Activated CD4-positive, alpha-beta T cell treated with anti-CD3 and anti-CD28 coated beads, Interleukin-2, amount 50 U/mL, for 24 hours (primary cell): ENCODE data around the gene ALX4.

Source experiments
- DNase-seq, 2 donors: peaks; one replicate each; pipeline ENCODE4 v3.0.0-alpha.2; 2020; ENCODE audit warnings: low read depth in 1 of 2, low spot score in 1 of 2

Gene ALX4

DNA sequence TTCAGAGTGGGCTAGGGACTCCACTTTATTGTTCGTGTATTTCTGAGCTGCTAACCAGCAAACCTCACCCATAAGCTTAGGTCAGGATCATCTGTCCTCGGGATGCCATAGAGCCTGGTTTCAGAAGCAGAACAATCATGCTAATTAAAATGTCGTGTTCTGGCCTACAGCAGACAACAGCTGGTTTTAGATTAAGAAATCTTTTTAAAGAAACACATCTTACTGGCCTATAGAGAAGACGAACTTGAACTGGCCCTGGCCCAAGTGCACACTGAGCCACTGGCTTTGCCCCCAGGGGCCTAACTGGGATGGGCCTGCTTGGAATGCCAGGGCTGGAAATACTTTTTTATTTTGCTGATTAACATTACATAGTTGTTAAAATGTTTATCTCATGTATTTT lies 63.2 kb downstream of the ALX4 start:
- no peak for DNase-seq

DNA sequence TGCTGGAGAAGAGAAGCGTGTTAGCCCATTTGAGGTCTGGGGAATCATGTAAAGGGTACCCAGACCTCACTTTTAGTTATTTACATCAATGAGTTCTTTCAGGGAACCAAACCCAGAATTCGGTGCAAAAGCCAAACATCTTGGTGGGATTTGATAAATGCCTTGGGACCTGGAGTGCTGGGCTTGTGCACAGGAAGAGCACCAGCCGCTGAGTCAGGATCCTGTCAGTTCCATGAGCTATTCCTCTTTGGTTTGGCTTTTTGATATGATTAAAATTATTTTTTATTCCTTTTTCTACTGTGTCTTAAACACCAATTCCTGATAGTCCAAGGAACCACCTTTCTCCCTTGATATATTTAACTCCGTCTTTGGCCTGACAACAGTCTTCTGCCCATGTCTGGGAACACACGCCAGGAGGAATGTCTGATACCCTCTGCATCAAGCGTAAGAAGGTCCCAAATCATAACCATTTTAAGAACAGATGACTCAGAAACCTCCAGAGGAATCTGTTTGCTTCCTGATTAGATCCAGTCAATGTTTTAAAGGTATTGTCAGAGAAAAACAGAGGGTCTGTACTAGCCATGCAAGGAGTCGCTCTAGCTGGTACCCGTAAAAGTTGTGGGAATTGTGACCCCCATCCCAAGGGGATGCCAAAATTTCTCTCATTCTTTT lies 65.2 kb downstream of the ALX4 start:
- DNase-seq: no peak

GRCh38 chr11:44243595-44244343 lies 66.2 kb downstream of the ALX4 start:
- no peak for DNase-seq

GRCh38 chr11:44243086-44243485 lies 66.9 kb downstream of the ALX4 start:
- no peak for DNase-seq

DNA sequence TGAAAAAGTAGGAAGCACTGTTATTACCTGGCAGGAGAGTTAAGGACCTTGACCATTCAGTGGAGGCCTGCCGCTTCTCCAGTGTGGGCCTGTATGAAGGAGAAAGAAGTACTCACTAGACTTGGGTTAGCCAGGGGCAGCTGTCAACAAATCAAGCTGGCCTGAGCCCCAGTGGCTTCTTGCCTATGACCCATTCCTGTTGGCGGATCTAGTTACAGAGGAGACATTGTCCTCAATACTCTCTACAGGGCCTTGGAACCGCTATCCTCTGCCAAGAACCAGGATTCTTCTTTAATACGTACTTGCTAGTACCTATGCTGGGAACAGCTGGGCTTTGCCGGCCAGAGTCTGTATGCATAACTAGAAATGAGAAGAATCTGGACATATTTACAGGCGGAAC lies 68.1 kb downstream of the ALX4 start:
- DNase-seq: no peak

DNA sequence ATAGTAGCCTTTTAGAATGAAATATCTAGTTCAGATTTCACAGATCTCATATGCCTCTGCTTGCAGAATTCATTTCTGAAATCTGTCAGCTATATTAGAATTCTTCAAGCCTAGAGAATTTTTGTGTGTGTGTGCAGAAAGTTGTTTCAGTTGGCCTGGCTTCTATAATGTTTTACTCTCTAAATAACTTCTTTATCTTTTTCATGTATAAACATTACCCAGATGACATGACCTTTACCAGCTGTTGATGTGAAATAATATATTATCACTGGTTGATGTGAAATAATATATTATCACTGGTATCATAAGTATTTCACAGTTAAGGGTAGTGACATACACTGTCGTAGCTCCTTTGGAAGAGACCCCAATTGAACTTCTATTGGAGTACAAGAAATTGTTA lies 72.8 kb downstream of the ALX4 start:
- DNase-seq: no peak

- no peak for DNase-seq
These were observed 73.6 kb downstream of the ALX4 start for GRCh38 chr11:44236296-44236695.

DNA sequence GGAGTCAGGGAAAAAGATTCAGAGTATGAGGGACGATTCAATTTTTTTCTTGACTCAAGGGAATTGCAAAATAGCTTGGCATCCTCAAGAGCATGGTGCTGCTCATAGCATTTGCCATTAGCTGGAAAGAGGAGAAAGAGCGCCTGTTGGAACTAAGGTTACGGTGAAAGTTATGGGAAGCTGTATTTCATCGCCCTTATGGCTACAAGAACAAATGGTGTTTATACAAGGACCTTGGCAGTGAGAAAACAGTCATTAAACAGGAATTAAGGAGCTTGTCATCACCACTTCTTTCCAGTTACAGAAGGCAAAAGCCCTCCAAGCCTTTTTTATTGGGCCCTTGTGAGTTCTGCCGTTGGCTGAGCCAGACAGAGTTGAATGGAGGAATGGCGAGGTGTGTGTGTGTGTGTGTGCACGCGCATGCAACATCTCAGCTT lies 74.2 kb downstream of the ALX4 start:
- DNase-seq: no peak

GRCh38 chr11:44229624-44230023 lies 80.3 kb downstream of the ALX4 start:
- DNase-seq: no peak

- DNase-seq: no peak
These were observed 80.8 kb downstream of the ALX4 start for GRCh38 chr11:44229098-44229497.

DNA sequence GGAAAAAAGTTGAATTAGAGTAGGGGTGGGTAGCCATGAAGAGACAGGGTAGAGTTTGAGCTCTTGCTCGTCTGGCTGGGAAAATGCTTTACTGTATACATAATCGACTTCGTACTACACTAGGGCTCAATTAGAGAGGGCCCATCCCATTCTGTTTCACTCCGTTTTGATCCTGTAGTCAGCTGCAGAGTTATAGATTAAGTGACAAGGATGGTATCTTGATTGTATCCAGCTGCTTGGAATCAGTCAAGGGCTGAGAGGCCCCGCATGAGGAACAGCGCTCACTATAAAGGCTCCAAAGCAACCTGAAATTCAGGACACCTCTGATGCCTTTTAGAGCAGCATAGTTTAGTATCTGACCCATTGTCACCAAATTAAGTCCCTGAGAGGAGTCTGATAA lies 81.6 kb downstream of the ALX4 start:
- no peak for DNase-seq

DNA sequence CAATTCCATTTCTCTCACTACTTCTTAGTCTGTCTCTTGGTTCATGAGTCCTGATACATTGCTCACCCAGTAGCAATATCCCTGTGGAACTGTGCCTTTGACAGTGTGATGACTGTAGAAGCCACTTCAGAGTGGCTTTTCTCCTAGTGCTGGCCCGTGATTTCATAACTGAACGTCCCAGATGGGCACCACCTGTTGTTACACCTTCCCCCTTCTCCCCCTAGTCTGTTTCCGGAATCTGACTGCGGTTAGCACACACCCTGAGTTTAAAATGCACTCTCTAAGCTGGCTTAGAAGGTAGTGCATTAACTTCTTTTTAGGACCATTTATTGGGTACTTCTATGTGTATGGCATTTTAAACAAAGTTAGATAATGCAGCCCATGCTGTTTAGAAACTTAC lies 83.0 kb downstream of the ALX4 start:
- DNase-seq: no peak

DNA sequence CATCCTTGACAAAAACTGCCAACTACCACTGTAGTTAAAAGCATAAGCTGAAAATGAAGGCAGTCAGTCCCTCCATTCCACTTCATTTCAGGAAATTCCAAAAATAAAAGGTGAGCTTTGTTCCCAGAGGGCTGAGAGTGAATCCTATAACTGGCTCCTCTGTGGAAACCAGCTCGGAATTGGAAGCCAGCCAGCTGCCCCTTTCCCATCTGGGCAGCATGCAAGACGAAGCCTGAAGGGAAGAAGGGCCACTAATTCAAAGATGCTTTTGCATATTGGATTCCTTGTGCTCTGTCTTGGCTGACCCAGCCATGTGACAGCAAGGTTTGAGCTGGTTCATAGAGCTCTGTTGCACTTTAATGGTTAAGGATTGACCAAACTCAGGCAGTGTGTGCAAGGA lies 83.4 kb downstream of the ALX4 start:
- DNase-seq: no peak

GRCh38 chr11:44224867-44225501 lies 85.0 kb downstream of the ALX4 start:
- DNase-seq: no peak

- DNase-seq: no peak
These were observed 86.7 kb downstream of the ALX4 start for GRCh38 chr11:44223238-44223637.

DNA sequence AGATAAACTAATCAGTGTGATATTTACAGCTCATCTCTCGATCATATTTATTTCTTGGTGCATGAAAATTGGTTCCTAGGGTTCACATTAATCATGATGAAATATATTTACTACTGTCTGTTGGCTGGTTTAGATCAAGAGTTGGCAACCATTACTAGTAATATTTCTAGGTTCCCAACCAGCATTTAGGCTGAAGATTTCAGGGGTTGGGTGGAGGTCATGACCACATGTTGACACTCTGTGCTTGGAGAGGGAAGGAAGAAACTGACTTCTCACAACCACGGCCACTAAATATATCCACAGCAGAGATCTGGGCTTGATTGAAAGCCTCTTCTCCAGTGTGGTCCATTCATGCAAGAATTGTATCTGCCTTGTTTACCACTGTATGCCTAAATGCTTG lies 87.9 kb downstream of the ALX4 start:
- DNase-seq: no peak

DNA sequence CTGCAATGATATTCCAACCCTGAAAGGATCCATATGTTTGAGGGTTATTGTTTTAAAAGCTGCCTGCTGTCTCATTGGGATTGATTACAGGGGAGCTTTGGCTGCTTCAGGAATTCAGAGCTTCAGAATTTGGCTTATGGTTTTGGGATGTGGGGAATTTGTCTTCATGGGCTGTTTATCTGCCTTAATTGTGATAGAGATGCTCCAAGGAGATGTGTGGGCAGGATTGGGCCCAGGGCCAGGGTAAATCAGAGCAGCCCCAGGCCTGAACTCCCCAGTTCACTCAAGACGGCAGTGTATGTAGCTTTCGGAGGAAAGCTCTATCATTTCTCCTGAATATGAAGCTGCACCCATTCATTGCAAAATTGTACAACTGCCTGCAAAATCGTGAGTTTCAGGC lies 88.5 kb downstream of the ALX4 start:
- no peak for DNase-seq

DNA sequence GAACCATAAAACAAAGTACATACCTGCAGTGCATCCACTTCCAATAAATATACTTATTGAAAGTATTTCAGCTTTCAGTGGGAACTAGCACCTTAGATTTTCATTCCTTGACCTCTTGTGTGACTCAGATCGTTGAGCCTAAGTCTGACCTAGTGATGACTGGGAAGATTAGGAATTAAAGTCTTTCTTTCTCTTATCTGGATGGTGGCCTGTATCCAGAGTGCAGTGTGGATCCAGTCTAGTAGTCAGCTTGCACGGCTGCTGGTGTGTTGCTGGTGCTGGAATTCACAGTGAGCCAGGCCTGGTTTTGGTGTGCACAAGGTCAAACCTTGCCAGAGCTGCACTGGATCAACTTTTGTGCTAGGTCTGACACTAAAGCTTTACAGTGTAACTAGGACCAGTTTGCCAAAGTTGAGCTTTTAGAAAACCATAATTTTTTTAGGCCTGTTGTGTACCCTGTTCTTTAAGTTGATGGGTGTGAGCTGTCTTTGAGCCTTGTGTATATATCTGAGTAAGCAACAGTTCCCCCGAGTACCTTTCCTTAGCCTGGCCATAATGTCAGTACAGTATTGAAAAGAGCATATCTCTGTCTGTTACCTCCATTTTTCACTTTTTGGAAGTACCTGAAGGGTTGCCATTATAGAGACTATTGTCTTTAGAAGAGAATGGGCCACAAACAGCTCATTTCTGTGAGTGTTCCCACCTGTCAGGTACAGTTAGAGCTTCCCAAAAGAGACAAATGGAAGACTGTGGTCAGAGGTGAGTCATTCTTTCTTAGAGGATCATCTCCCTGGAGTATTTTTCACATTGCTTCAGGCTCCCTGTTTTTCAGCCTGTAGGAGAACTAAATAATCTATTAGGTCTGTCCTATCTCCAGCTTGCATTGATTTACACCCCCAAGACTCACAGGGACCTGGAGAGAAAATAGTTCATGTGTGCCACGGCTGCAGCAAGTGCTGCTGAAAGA lies 89.8 kb downstream of the ALX4 start:
- DNase-seq: no peak

DNA sequence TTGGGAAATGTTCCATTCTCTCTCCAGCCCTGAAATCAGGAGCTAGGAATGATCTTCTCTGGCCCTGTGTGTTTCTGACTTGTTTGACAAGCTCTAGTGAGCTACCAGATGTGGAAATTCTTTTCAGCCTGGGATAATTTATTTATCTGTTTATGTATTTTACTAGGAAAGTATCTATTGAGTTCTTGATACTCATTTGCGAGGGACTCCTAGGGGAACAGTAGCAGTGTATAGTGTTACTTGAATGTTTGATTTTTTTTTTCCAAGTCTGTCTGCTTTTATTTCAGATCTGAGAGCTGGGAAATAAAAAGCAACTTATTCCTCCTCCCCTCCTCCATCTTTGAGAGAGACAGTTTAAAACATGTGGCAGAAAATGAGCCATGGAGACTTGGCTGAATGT lies 92.5 kb downstream of the ALX4 start:
- no peak for DNase-seq

DNA sequence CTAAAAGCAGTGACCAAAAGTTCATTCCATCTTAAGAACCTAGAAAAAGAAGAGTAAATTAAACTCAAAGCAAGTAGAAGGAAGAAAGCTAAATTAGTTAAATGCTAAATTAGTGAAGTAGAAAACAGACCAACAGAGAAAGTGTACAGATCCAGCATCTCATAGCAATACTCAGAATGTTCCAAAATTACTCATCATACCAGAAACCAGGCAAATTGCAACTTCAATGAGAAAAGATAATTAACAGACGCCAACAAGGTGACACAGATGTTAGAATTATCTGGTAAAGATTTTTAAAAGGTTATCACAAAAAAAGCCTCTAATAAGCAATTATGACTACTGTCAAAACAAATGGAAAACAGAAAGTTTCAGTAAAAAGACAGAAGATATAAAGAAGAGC lies 96.8 kb downstream of the ALX4 start:
- no peak for DNase-seq

DNA sequence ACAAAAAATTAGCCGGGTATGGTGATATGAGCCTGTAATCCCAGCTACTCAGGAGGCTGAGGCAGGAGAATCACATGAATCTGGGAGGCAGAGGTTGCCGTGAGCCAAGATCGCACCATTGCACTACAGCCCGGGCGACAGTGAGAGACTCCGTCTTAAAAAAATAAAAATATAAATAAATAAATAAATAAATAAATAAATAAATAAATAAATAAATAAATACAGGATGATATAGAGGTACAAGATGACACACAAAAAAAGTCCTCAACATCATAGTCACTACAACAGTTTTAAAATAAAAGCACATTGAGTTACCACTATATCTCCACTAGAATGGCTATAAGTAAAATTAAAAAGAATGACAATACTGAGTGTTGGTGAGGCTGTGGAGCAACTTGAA lies 97.8 kb downstream of the ALX4 start:
- no peak for DNase-seq
